GM12865 (cell line): ENCODE measurements around the gene TIE1.

ENCODE experiments used
- DNase-seq: peaks from one replicate; pipeline ENCODE4 v3.0.0; 2010; ENCODE audit warnings: low read depth
- H3K4me3 ChIP-seq: 2 replicates; pipeline ENCODE4 v1.5.1; 2011; ENCODE audit warnings: mild to moderate bottlenecking, low read depth, low read length, control low read depth
- CTCF ChIP-seq: IDR thresholded peaks from 2 replicates; pipeline ENCODE4 v1.5.1; 2011; ENCODE audit warnings: low read length, control low read depth, low read depth, inconsistent platforms; ENCODE audit not compliant: insufficient read depth; ENCODE audit errors: missing control alignments

The TIE1 gene

GRCh38 chr1:43305926-43306687 is 5.3 kb downstream of the TIE1 start:
- no peak overlapping the region for H3K4me3 ChIP-seq
- DNase-seq = no peak
- TF ChIP-seq CTCF = no peak

DNA sequence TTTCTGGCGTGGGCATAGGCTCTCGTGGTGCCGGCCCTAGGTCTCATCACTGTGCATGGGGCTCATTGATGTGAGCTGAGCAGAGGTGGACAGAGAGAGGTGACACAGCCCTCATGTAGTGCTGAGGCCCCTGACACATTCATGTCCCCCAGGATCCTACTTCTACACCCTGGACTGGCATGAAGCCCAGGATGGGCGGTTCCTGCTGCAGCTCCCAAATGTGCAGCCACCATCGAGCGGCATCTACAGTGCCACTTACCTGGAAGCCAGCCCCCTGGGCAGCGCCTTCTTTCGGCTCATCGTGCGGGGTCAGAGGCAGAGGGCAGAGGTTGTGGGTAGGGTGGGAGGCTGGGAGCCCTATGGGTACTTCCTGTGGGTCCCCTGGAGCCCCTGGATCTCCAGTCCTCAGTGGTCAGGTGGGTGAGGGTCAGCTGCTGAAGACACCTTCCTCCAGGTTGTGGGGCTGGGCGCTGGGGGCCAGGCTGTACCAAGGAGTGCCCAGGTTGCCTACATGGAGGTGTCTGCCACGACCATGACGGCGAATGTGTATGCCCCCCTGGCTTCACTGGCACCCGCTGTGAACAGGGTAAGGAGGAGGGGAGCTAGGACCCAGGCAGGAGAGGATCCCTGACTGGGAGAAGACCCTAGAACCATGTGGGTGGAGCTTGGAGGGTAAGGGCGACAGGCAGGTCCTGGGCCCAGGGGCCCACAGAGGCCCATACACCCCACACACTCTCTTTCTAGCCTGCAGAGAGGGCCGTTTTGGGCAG is 6.1 kb downstream of the TIE1 start:
- DNase-seq = no peak
- no peak overlapping the region for H3K4me3 ChIP-seq
- no peak for TF ChIP-seq CTCF

- no peak overlapping the region for H3K4me3 ChIP-seq
- no peak for TF ChIP-seq CTCF
- no peak for DNase-seq
These were observed 6.8 kb downstream of the TIE1 start for GRCh38 chr1:43307458-43308158.

DNA sequence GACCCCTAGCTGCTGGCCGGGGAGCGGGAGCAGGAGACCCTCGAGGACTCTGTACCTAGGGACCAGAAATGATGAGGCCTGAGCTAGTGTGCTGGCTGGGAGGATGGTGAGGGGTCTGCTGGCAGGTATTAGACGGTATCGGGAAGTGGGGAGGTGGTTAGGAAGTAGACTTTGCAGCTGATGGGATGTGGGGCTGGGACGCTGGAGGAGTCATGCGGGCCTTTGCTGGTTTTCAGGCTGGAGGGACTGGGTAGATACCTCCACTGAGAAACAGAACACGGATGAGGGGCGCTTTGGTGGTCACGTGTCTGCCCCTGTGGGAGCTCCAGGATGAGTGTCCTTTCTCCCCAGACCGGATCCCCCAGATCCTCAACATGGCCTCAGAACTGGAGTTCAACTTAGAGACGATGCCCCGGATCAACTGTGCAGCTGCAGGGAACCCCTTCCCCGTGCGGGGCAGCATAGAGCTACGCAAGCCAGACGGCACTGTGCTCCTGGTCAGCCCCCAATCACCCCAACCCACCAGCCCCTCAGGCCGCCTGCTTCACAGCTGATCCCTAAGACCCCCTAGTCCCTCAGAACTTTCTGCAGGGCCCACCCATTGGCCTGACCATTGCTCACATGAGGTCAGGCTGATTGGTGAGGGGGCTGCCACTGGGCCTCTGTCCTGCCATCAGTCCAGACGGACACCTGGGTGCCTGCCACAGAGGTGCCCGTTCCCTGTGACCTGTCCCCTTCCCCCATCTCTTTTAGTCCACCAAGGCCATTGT is 8.0 kb downstream of the TIE1 start:
- DNase-seq = no peak
- TF ChIP-seq CTCF = no peak
- H3K4me3 ChIP-seq = no peak overlapping the region

DNA sequence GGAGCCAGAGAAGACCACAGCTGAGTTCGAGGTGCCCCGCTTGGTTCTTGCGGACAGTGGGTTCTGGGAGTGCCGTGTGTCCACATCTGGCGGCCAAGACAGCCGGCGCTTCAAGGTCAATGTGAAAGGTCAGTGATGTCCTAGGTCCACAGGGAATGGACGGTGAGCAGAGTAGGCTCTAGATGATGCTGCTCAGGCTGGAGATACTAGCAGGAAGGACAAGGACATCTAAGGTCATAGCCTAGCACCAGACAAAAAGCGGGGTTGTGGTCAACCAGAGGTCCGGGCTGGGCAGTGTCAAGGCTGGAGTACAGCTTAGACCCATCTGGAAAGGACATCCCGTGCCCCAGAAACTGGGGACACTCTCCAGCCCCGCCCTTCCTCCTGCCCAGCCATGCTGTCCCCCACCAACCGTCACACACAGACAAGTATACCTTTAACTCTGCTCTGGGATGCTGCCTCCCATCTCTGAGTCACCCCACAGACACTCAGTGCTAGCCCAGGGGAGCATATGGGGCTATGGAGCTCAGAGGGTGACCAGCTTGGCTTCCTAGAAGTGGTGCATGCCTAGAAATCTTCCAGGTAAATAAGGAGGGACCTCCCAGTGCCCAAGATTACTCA is 8.7 kb downstream of the TIE1 start:
- TF ChIP-seq CTCF = no peak
- H3K4me3 ChIP-seq = no peak overlapping the region
- no peak for DNase-seq

- TF ChIP-seq CTCF = no peak
- no peak for DNase-seq
- H3K4me3 ChIP-seq = no peak overlapping the region
These were observed 10.7 kb downstream of the TIE1 start for GRCh38 chr1:43311521-43311920.
